ENCODE results near the gene FBXL13.
A peak's percentile ranks its signal among the peaks of the same experiment; 100 is the strongest.
"Not testable (repeated sequence)": the region's sequence is repeated elsewhere in the genome, so short reads cannot be mapped to it uniquely, and the experiment has no call there.

FBXL13 gene

DNA sequence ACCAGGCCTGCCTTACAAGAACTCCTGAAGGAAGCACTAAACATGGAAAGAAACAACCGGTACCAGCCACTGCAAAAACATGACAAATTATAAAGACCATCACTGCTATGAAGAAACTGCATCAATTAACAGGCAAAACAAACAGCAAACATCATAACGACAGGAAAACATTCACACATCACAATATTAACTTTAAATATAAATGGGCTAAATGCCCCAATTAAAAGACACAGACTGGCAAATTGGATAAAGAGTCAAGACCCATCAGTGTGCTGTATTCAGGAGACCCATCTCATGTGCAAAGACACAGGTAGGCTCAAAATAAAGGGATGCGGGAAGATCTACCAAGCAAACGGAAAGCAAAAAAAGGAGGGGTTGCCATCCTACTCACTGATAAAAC, 120.2 kb downstream of the FBXL13 start:
- H3K36me3 ChIP-seq (ENCODE audit: control insufficient read depth in 1 of 2, insufficient read depth in 2 of 2, low read length in 2 of 2); H3K9ac ChIP-seq (ENCODE audit: low read length); H3K23ac ChIP-seq (ENCODE audit: low read length); H3K79me2 ChIP-seq (ENCODE audit: control insufficient read depth, insufficient read depth, low read length, poor library complexity); H3K27me3 ChIP-seq (ENCODE audit: insufficient read depth, low read length); H3K4ac ChIP-seq (ENCODE audit: low read depth, low read length); H3K27ac ChIP-seq (ENCODE audit: low read depth, low read length); H4K91ac ChIP-seq (ENCODE audit: low read depth, low read length); H3K9me3 ChIP-seq (ENCODE audit: insufficient read depth, low read depth, low read length); H2BK120ac ChIP-seq (ENCODE audit: insufficient read depth, low read length, poor library complexity); H3K4me3 ChIP-seq (ENCODE audit: low read depth, low read length); H2BK12ac ChIP-seq (ENCODE audit: low read length); H3K14ac ChIP-seq (ENCODE audit: low read length); DNase-seq; H3K18ac ChIP-seq (ENCODE audit: low read length); H2AK5ac ChIP-seq (ENCODE audit: low read length); H2BK5ac ChIP-seq (ENCODE audit: low read depth, low read length, poor library complexity); H4K8ac ChIP-seq (ENCODE audit: low read depth, low read length); H3K4me1 ChIP-seq (ENCODE audit: control insufficient read depth in 1 of 2, insufficient read depth in 2 of 2, low read length in 2 of 2); H3K4me2 ChIP-seq (ENCODE audit: low read length); H2AFZ ChIP-seq (ENCODE audit: insufficient read depth, low read length, poor library complexity); H3K79me1 ChIP-seq (ENCODE audit: low read length); H4K12ac ChIP-seq (ENCODE audit: low read depth, low read length): not testable (repeated sequence)
- WGBS (ENCODE audit: extremely low coverage, insufficient coverage, insufficient read length), result no CpG with 5 or more reads among the region's 4 CpGs

DNA sequence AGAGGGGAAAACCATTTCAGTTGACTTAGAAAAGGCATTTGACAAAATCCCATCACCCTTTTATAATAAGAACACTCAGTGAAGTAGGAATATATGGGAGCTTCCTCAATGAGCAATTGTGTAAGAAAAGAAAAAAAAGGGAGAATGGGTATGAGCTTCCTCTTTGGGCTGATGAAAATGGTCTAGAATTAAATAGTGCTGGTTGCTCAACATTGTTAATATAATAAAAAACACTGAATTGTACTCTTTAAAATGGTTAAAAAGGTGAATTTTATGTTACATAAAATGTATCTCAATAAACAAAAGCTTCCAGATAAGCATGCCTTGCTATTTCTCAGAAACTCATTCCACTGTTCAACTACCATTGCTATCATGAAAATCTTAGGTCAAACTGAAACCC, 121.2 kb downstream of the FBXL13 start:
- H3K4me1 ChIP-seq (ENCODE audit: control insufficient read depth in 1 of 2, insufficient read depth in 2 of 2, low read length in 2 of 2), result no peaks in the 10 kb centered on the region
- H4K91ac ChIP-seq (ENCODE audit: low read depth, low read length), result no peak overlapping the region
- no peak overlapping the region for H3K4me3 ChIP-seq (ENCODE audit: low read depth, low read length)
- H2BK120ac ChIP-seq (ENCODE audit: insufficient read depth, low read length, poor library complexity), result no peak overlapping the region
- H3K79me1 ChIP-seq (ENCODE audit: low read length), result no peaks in the 10 kb centered on the region
- H3K23ac ChIP-seq (ENCODE audit: low read length), result no peak overlapping the region
- no peak overlapping the region for H3K4ac ChIP-seq (ENCODE audit: low read depth, low read length)
- H3K36me3 ChIP-seq (ENCODE audit: control insufficient read depth in 1 of 2, insufficient read depth in 2 of 2, low read length in 2 of 2), result no peaks in the 10 kb centered on the region
- no peak overlapping the region for H4K8ac ChIP-seq (ENCODE audit: low read depth, low read length)
- H2BK5ac ChIP-seq (ENCODE audit: low read depth, low read length, poor library complexity), result no peak overlapping the region
- H3K79me2 ChIP-seq (ENCODE audit: control insufficient read depth, insufficient read depth, low read length, poor library complexity), result no peaks in the 10 kb centered on the region
- no peaks in the 10 kb centered on the region for H3K9me3 ChIP-seq (ENCODE audit: insufficient read depth, low read depth, low read length)
- H3K9ac ChIP-seq (ENCODE audit: low read length), result no peak overlapping the region
- no peak overlapping the region for H3K27ac ChIP-seq (ENCODE audit: low read depth, low read length)
- no peak overlapping the region for H4K12ac ChIP-seq (ENCODE audit: low read depth, low read length)
- no peak overlapping the region for H2BK12ac ChIP-seq (ENCODE audit: low read length)
- no peak overlapping the region for H2AFZ ChIP-seq (ENCODE audit: insufficient read depth, low read length, poor library complexity)
- DNase-seq, result no peak
- no peak overlapping the region for H2AK5ac ChIP-seq (ENCODE audit: low read length)
- no peak overlapping the region for H3K18ac ChIP-seq (ENCODE audit: low read length)
- H3K4me2 ChIP-seq (ENCODE audit: low read length), result no peak overlapping the region
- no peak overlapping the region for H3K14ac ChIP-seq (ENCODE audit: low read length)
- no peaks in the 10 kb centered on the region for H3K27me3 ChIP-seq (ENCODE audit: insufficient read depth, low read length)

DNA sequence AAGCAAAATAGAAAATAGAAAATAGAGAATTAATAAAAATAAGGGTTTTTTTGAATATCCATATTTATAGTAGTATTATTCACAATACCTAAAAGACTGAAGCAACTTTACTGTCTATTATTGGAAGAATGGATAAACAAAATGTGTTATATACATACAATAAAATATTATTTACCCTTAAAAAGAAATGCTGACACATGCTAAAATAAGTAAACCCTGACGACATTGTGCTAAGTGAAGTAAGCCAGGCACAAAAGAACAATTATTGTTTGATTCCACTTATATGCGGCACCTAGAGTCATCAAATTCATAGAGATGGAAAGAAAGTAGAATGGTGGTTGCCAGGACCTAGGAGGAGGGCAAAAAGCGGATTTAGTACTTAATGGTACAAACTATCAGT, 122.8 kb downstream of the FBXL13 start:
- H3K4me1 ChIP-seq (ENCODE audit: control insufficient read depth in 1 of 2, insufficient read depth in 2 of 2, low read length in 2 of 2), result no peaks in the 10 kb centered on the region
- H3K14ac ChIP-seq (ENCODE audit: low read length), result no peak overlapping the region
- H2BK5ac ChIP-seq (ENCODE audit: low read depth, low read length, poor library complexity), result no peak overlapping the region
- H3K36me3 ChIP-seq (ENCODE audit: control insufficient read depth in 1 of 2, insufficient read depth in 2 of 2, low read length in 2 of 2), result no peaks in the 10 kb centered on the region
- no peak overlapping the region for H3K4ac ChIP-seq (ENCODE audit: low read depth, low read length)
- no peak overlapping the region for H3K9ac ChIP-seq (ENCODE audit: low read length)
- H3K27ac ChIP-seq (ENCODE audit: low read depth, low read length), result no peak overlapping the region
- no CpG with 5 or more reads among the region's 3 CpGs for WGBS (ENCODE audit: extremely low coverage, insufficient coverage, insufficient read length)
- H3K79me1 ChIP-seq (ENCODE audit: low read length), result no peaks in the 10 kb centered on the region
- no peak overlapping the region for H2AK5ac ChIP-seq (ENCODE audit: low read length)
- no peak overlapping the region for H4K91ac ChIP-seq (ENCODE audit: low read depth, low read length)
- no peaks in the 10 kb centered on the region for H3K79me2 ChIP-seq (ENCODE audit: control insufficient read depth, insufficient read depth, low read length, poor library complexity)
- DNase-seq, result no peak
- no peaks in the 10 kb centered on the region for H3K9me3 ChIP-seq (ENCODE audit: insufficient read depth, low read depth, low read length)
- H3K4me2 ChIP-seq (ENCODE audit: low read length), result no peak overlapping the region
- H2AFZ ChIP-seq (ENCODE audit: insufficient read depth, low read length, poor library complexity), result no peak overlapping the region
- H3K27me3 ChIP-seq (ENCODE audit: insufficient read depth, low read length), result no peaks in the 10 kb centered on the region
- no peak overlapping the region for H3K23ac ChIP-seq (ENCODE audit: low read length)
- H3K18ac ChIP-seq (ENCODE audit: low read length), result no peak overlapping the region
- H2BK12ac ChIP-seq (ENCODE audit: low read length), result no peak overlapping the region
- no peak overlapping the region for H2BK120ac ChIP-seq (ENCODE audit: insufficient read depth, low read length, poor library complexity)
- H4K8ac ChIP-seq (ENCODE audit: low read depth, low read length), result no peak overlapping the region
- no peak overlapping the region for H4K12ac ChIP-seq (ENCODE audit: low read depth, low read length)
- H3K4me3 ChIP-seq (ENCODE audit: low read depth, low read length), result no peak overlapping the region

DNA sequence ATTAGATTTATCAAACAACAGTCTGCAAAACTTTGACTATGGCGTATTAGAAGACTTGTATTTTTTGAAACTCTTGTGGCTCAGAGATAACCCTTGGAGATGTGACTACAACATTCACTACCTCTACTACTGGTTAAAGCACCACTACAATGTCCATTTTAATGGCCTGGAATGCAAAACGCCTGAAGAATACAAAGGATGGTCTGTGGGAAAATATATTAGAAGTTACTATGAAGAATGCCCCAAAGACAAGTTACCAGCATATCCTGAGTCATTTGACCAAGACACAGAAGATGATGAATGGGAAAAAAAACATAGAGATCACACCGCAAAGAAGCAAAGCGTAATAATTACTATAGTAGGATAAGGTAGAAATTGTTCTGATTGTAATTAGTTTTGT, 130.4 kb downstream of the FBXL13 start:
- Histone ChIP-seq H3K27ac (ENCODE audit: low read depth, low read length) (no peak overlapping the region), H2BK5ac (ENCODE audit: low read depth, low read length, poor library complexity) (no peak overlapping the region)

More for the DNA sequence above, 130.4 kb downstream of the FBXL13 start:
- Histone ChIP-seq H4K8ac (ENCODE audit: low read depth, low read length) (no peak overlapping the region), H3K4me3 (ENCODE audit: low read depth, low read length) (no peak overlapping the region), H3K4ac (ENCODE audit: low read depth, low read length) (no peak overlapping the region), H3K18ac (ENCODE audit: low read length) (no peak overlapping the region), H3K14ac (ENCODE audit: low read length) (no peak overlapping the region), H2BK120ac (ENCODE audit: insufficient read depth, low read length, poor library complexity) (no peak overlapping the region), H3K4me2 (ENCODE audit: low read length) (no peak overlapping the region), H4K12ac (ENCODE audit: low read depth, low read length) (no peak overlapping the region), H3K23ac (ENCODE audit: low read length) (no peak overlapping the region), H3K79me2 (ENCODE audit: control insufficient read depth, insufficient read depth, low read length, poor library complexity) (no peaks in the 10 kb centered on the region), H3K4me1 (ENCODE audit: control insufficient read depth in 1 of 2, insufficient read depth in 2 of 2, low read length in 2 of 2) (no peaks in the 10 kb centered on the region), H2AK5ac (ENCODE audit: low read length) (no peak overlapping the region), H2AFZ (ENCODE audit: insufficient read depth, low read length, poor library complexity) (no peak overlapping the region), H4K91ac (ENCODE audit: low read depth, low read length) (no peak overlapping the region), H3K79me1 (ENCODE audit: low read length) (no peaks in the 10 kb centered on the region), H2BK12ac (ENCODE audit: low read length) (no peak overlapping the region), H3K36me3 (ENCODE audit: control insufficient read depth in 1 of 2, insufficient read depth in 2 of 2, low read length in 2 of 2) (no peaks in the 10 kb centered on the region), H3K9ac (ENCODE audit: low read length) (no peak overlapping the region), H3K27me3 (ENCODE audit: insufficient read depth, low read length) (no peaks in the 10 kb centered on the region), H3K9me3 (ENCODE audit: insufficient read depth, low read depth, low read length) (no peaks in the 10 kb centered on the region)
- WGBS (ENCODE audit: extremely low coverage, insufficient coverage, insufficient read length), result no CpG with 5 or more reads among the region's 4 CpGs
- DNase-seq, result peak; percentile 30 to 73
